DOHH2 (cell line): ENCODE data around the gene MANEAL.

ENCODE experiments used
- H3F3A ChIP-seq: fragments of 200-600 bp; sonication (generic), shearing (Covaris generic); 2 replicates; pipeline ENCODE4 v1.6.0; 2016; ENCODE audit warnings: antibody characterized with exemption, mild to moderate bottlenecking; ENCODE audit not compliant: control insufficient read depth, insufficient read depth
- H3K27ac ChIP-seq: fragments of 200-600 bp; sonication (generic); 2 replicates; pipeline ENCODE4 v1.5.1; 2014; ENCODE audit warnings: low read depth, mild to moderate bottlenecking, low read length, moderate library complexity
- H3K27me3 ChIP-seq: fragments of 200-600 bp; sonication (generic); 2 replicates; pipeline ENCODE4 v1.6.1; 2014; ENCODE audit warnings: mild to moderate bottlenecking, low read length, mixed read lengths; ENCODE audit not compliant: control insufficient read depth
- H3K36me3 ChIP-seq: fragments of 200-600 bp; sonication (generic); 2 replicates; pipeline ENCODE4 v1.6.1; 2014; ENCODE audit warnings: mild to moderate bottlenecking, low read length, moderate library complexity, mixed read lengths; ENCODE audit not compliant: control insufficient read depth
- H3K4me1 ChIP-seq: fragments of 200-600 bp; sonication (generic); 2 replicates; pipeline ENCODE4 v1.6.1; 2014; ENCODE audit warnings: mild to moderate bottlenecking, low read length, mixed read lengths; ENCODE audit not compliant: control insufficient read depth
- H3K4me2 ChIP-seq: fragments of 200-600 bp; sonication (generic); 2 replicates; pipeline ENCODE4 v1.6.0; 2014; ENCODE audit warnings: mild to moderate bottlenecking, low read length, moderate library complexity
- H3K4me3 ChIP-seq: fragments of 200-600 bp; sonication (generic); 2 replicates; pipeline ENCODE4 v1.5.1; 2014; ENCODE audit warnings: mild to moderate bottlenecking, low read length, mixed read lengths
- H3K79me2 ChIP-seq: fragments of 200-600 bp; sonication (generic); 2 replicates; pipeline ENCODE4 v1.6.1; 2014; ENCODE audit warnings: mild to moderate bottlenecking, low read length, mixed read lengths; ENCODE audit not compliant: control insufficient read depth
- H3K9me2 ChIP-seq: fragments of 200-600 bp; sonication (generic); replicated peaks from 2 replicates; pipeline ENCODE4 v1.6.1; 2014; ENCODE audit warnings: mild to moderate bottlenecking, low read length, mixed read lengths; ENCODE audit not compliant: control insufficient read depth
- H3K9me3 ChIP-seq: fragments of 200-600 bp; sonication (generic); 2 replicates; pipeline ENCODE4 v1.6.1; 2014; ENCODE audit warnings: antibody characterized with exemption, low read length, mixed read lengths; ENCODE audit not compliant: control insufficient read depth, insufficient read depth
- H4K20me1 ChIP-seq: fragments of 200-600 bp; sonication (generic); 2 replicates; pipeline ENCODE4 v1.6.0; 2014; ENCODE audit warnings: low read depth, mild to moderate bottlenecking, antibody characterized with exemption, low read length, moderate library complexity; ENCODE audit not compliant: control insufficient read depth, insufficient read depth
- EZH2phosphoT487 ChIP-seq: fragments of 200-600 bp; sonication (generic); IDR thresholded peaks from 2 replicates; pipeline ENCODE4 v1.6.1; 2017; ENCODE audit warnings: borderline replicate concordance, mild to moderate bottlenecking, antibody characterized with exemption, low read length, moderate library complexity, mixed read lengths
- TF ChIP-seq, protein P1 (sequence below): fragments of 200-600 bp; sonication (generic); IDR thresholded peaks from one replicate; pipeline ENCODE4 v1.5.1; 2014; ENCODE audit warnings: antibody characterized with exemption, mild to moderate bottlenecking, low read depth, low read length; ENCODE audit not compliant: poor library complexity, severe bottlenecking

MANEAL gene

DNA sequence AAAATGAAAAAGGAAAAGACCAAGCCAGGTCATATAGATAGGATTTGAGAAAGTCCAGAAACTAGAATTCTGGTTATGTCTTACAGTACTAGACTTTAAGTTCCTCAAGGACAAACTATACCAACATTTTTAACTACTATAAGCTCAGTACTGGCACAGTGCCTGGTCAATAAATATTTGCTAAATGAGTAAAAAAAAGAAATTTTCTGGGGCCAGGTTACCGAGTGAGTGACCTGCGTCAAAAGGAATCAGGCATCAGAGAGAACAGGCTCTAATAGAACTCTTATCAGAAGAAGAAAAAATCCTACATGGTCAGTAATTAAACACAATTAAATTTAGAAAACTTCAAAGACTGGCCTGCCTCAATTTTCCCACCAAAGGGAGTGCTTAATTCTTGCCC, 38.2 kb downstream of the MANEAL start:
- Histone ChIP-seq H3K27ac (no peak overlapping the region), H4K20me1 (no peaks in the 10 kb centered on the region), H3K4me1 (no peaks in the 10 kb centered on the region), H3K4me3 (no peak overlapping the region), H3K79me2 (no peaks in the 10 kb centered on the region), H3K9me2 (no peaks in the 10 kb centered on the region), H3K9me3 (no peaks in the 10 kb centered on the region), H3K4me2 (no peak overlapping the region), H3K27me3 (no peaks in the 10 kb centered on the region), H3F3A (no peaks in the 10 kb centered on the region), H3K36me3 (peaks cover 65% of the 10 kb centered on the region)
- TF ChIP-seq EZH2phosphoT487: no peak
- TF ChIP-seq, protein P1, sequence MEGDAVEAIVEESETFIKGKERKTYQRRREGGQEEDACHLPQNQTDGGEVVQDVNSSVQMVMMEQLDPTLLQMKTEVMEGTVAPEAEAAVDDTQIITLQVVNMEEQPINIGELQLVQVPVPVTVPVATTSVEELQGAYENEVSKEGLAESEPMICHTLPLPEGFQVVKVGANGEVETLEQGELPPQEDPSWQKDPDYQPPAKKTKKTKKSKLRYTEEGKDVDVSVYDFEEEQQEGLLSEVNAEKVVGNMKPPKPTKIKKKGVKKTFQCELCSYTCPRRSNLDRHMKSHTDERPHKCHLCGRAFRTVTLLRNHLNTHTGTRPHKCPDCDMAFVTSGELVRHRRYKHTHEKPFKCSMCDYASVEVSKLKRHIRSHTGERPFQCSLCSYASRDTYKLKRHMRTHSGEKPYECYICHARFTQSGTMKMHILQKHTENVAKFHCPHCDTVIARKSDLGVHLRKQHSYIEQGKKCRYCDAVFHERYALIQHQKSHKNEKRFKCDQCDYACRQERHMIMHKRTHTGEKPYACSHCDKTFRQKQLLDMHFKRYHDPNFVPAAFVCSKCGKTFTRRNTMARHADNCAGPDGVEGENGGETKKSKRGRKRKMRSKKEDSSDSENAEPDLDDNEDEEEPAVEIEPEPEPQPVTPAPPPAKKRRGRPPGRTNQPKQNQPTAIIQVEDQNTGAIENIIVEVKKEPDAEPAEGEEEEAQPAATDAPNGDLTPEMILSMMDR: no peak

DNA sequence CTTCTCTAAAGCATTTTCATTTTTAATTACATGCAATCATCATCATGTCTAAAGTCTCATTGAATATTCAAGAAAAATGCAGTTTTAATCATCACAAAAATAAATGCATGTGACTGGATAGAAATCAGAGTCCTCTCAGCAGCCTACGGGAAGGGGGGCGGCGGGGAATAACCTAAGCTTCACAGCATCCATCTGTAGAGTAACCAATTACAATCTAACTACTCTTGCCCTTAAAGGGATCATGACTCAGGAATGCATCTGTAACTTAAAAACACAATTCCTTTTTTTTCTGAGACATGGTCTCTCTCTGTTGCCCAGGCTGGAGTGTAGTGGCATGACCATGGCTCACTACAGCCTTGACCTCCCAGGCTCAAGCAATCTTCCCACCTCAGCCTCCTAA, 43.1 kb downstream of the MANEAL start:
- Histone ChIP-seq H3K36me3 (peaks cover 75% of the 10 kb centered on the region), H3K9me2 (no peaks in the 10 kb centered on the region), H4K20me1 (no peaks in the 10 kb centered on the region), H3K4me2 (no peak overlapping the region), H3F3A (no peaks in the 10 kb centered on the region), H3K9me3 (no peaks in the 10 kb centered on the region), H3K27ac (no peak overlapping the region), H3K27me3 (no peaks in the 10 kb centered on the region), H3K79me2 (no peaks in the 10 kb centered on the region; the same call in 1 of the 2 replicates), H3K4me1 (no peaks in the 10 kb centered on the region), H3K4me3 (no peak overlapping the region)
- no peak for TF ChIP-seq EZH2phosphoT487
- TF ChIP-seq, protein P1: no peak

DNA sequence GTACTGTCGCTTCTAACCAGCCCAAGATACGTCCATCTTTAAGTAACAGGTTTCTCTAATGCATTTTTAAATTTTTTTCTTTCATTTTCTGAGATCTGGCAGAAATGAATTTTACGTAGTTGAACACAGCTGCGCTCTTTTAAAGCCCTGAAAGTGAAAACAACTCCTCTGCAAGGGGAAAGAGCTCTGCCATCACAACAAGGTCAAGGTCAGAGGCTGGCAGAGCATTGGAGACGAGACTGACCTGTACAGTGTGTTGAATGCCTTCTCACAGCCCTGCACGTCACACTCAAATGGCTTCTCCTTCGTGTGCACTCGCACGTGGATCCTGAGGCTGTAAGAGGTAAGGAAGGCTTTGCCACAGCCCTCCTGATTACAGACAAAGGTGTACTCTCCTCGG, 46.0 kb downstream of the MANEAL start:
- no peak overlapping the region for H3K27ac ChIP-seq
- H3F3A ChIP-seq: no peaks in the 10 kb centered on the region
- H3K27me3 ChIP-seq: no peaks in the 10 kb centered on the region
- H3K4me2 ChIP-seq: no peak overlapping the region
- no peaks in the 10 kb centered on the region for H3K9me2 ChIP-seq
- peaks cover 60% of the 10 kb centered on the region for H3K36me3 ChIP-seq
- no peaks in the 10 kb centered on the region for H4K20me1 ChIP-seq
- no peaks in the 10 kb centered on the region for H3K4me1 ChIP-seq
- peaks cover 16% of the 10 kb centered on the region for H3K79me2 ChIP-seq
- no peaks in the 10 kb centered on the region for H3K9me3 ChIP-seq
- no peak overlapping the region for H3K4me3 ChIP-seq
- no peak for TF ChIP-seq EZH2phosphoT487
- TF ChIP-seq, protein P1: no peak
